GM21526 (cell line): ENCODE results near the gene ADD1.

Source experiments
- ATAC-seq: cut with Tn5 transposase; IDR thresholded peaks from one replicate; pipeline ENCODE4 v1.9.1; 2021; ENCODE audit warnings: moderate library complexity; ENCODE audit not compliant: unreplicated experiment, low FRiP score

ADD1 gene

GRCh38 chr4:2873329-2873728 lies 29.7 kb downstream of the ADD1 start:
- no peak for ATAC-seq

GRCh38 chr4:2874861-2875260 lies 31.2 kb downstream of the ADD1 start:
- ATAC-seq: no peak

GRCh38 chr4:2875556-2875955 lies 31.9 kb downstream of the ADD1 start:
- ATAC-seq: no peak

GRCh38 chr4:2878346-2878745 lies 34.7 kb downstream of the ADD1 start:
- no peak for ATAC-seq

GRCh38 chr4:2879026-2879425 lies 35.4 kb downstream of the ADD1 start:
- no peak for ATAC-seq

- no peak for ATAC-seq
Measured at GRCh38 chr4:2881431-2881830, 37.8 kb downstream of the ADD1 start.

- no peak for ATAC-seq
Measured at GRCh38 chr4:2882341-2882740, 38.7 kb downstream of the ADD1 start.

GRCh38 chr4:2886161-2886560 lies 42.5 kb downstream of the ADD1 start:
- no peak for ATAC-seq

GRCh38 chr4:2886622-2887021 lies 43.0 kb downstream of the ADD1 start:
- no peak for ATAC-seq

GRCh38 chr4:2887343-2887742 lies 43.7 kb downstream of the ADD1 start:
- no peak for ATAC-seq

- ATAC-seq: no peak
Measured at GRCh38 chr4:2888886-2889285, 45.2 kb downstream of the ADD1 start.

GRCh38 chr4:2891294-2891693 lies 47.6 kb downstream of the ADD1 start:
- ATAC-seq: no peak

GRCh38 chr4:2893772-2894171 lies 50.1 kb downstream of the ADD1 start:
- no peak for ATAC-seq

- no peak for ATAC-seq
Measured at GRCh38 chr4:2898001-2898400, 54.4 kb downstream of the ADD1 start.

- no peak for ATAC-seq
Measured at GRCh38 chr4:2900741-2901140, 57.1 kb downstream of the ADD1 start.

GRCh38 chr4:2901186-2901585 lies 57.5 kb downstream of the ADD1 start:
- no peak for ATAC-seq

- no peak for ATAC-seq
Measured at GRCh38 chr4:2902126-2902525, 58.5 kb downstream of the ADD1 start.

GRCh38 chr4:2905544-2905943 lies 61.9 kb downstream of the ADD1 start:
- ATAC-seq: no peak

- no peak for ATAC-seq
Measured at GRCh38 chr4:2906218-2906617, 62.6 kb downstream of the ADD1 start.

- ATAC-seq: no peak
Measured at GRCh38 chr4:2907226-2907625, 63.6 kb downstream of the ADD1 start.

GRCh38 chr4:2907706-2908293 lies 64.2 kb downstream of the ADD1 start:
- no peak for ATAC-seq

GRCh38 chr4:2908686-2909085 lies 65.0 kb downstream of the ADD1 start:
- ATAC-seq: no peak

- ATAC-seq: no peak
Measured at GRCh38 chr4:2909583-2909982, 65.9 kb downstream of the ADD1 start.
